Measurements from ENCODE around the gene EED.

The EED gene

DNA sequence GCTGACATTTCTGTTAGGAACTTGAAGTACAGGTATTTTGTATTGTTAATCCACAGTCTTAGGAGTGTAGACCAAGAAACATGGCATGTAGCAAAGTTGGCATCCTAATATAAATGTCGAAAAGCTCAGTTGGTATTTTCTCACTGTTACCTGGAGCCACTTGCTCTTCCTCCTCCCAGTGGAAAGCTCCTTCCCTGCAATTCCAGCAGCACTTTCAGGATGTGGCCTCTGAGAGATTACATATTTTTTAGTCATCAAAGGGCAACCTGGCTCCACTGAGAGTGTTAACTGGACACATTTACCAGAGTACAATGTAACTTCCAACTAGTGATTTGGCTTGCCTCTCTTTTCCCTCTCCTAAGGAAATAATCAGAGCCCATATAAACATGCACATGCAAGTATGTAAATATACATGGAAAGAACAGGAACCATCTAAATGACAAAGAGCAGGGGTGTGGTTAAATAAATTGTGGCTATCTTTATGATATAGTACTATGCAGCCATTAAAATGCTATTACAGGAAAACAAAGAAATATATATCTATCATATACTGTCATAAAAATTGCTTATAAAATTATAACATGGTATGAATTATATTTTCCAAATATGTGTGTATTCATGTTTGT lies 14.3 kb upstream of the EED start:
- DNase-seq (ENCODE audit: extremely low read depth, low read depth) = no peak
- TF ChIP-seq CTCF (IDR thresholded peaks at IDR 0.05; ENCODE audit: low read depth, low read length) = no peak

DNA sequence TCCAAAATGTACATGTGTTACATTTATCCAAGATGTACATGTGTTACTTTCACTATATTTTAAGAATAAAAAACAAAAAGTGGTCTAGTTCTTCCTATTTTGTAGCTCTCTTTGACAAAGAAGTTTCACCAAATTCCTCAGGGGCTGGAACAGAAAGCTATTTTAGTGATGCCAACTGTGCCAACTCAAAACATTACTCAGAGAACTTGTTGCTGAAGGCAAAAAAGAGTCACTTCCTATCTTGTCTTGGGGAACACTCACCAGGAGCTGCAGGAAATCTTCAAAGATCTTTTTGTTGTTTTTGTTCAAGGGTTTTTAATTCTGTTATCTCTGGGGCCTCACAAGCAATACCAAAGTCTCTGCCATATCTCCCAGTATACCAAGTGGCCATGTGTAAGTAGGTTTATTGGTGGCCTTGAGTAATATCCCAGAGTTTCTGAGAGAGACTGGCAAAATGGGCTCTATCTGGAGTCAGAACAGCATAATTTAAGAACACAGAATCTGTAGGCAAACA lies 13.6 kb upstream of the EED start:
- TF ChIP-seq CTCF (IDR thresholded peaks at IDR 0.05; ENCODE audit: low read depth, low read length) = no peak
- no peak for DNase-seq (ENCODE audit: extremely low read depth, low read depth)

DNA sequence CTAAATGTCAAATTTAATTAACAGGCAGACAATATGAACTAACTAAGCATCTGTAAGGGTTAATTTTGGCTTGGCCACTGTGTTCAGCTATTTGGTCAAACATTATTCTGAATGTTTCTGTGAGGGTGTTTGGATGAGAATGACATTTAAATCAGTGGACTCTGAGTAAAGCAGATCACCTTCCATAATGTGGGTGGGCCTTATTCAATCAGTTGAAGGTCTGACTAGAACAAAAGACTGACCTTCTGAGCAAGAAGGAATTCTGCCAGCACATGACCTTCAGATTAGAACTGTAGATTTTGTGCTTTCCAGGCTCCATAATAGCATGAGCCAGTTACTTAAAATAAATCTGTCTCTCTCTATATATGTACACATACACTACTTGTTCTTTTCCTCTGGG lies 12.0 kb upstream of the EED start:
- no peak for TF ChIP-seq CTCF (IDR thresholded peaks at IDR 0.05; ENCODE audit: low read depth, low read length)
- no peak for DNase-seq (ENCODE audit: extremely low read depth, low read depth)

DNA sequence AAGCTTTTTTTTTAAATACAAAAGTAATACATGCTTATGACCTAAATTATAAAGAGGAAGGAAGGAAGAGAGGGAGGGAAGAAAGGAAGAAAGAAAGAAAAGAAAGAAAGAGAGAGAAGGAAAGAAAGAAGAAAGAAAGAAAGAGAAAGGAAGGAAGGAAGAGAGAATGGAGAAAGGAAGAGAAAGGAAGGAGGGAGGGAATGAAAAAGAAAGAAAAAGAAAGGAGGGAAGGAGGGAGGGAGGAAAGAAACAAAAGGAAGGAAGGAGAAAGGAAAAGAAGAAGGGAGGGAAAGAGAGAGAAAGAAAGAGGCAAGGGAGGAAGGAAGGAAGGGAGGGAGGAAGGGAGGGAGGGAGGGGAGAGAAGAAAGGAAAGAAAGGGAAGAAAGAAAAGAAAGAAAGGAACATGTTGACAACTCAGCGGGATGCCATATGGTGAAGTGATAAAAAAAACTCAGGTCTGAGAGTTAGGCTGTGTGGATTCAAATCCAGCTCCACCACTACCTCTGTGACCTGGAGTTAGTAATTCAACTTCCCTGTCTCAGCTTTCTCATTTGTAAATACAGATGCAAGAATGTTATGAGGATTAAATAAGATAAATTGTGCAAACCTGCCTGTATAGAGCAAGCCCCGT lies 9.6 kb upstream of the EED start:
- no peak for TF ChIP-seq CTCF (IDR thresholded peaks at IDR 0.05; ENCODE audit: low read depth, low read length)
- DNase-seq (ENCODE audit: extremely low read depth, low read depth) = no peak

DNA sequence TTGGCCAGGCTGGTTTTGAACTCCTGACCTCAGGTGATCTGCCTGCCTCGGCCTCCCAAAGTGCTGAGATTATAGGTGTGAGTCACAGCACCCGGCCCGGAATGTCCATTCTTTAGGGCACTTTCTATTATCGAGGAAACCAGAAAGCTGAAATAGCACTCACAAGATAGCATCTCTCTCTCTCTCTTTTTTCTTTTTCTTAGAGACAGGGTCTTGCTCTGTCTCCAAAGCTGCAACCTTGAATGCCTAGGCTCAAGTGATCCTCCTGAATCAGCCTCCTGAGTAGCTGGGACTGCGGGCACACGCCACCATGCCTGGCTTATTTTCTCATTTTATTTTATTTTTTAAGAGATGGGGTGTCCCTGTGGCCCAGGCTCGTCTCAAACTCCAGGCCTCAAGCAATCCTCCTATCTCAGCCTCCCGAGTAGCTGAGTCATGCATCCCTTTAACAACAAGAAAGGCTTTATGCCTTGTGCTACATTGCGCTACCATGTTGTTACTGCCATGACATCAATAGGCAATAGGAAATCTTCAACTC lies 7.2 kb upstream of the EED start:
- no peak for TF ChIP-seq CTCF (IDR thresholded peaks at IDR 0.05; ENCODE audit: low read depth, low read length)
- DNase-seq (ENCODE audit: extremely low read depth, low read depth) = no peak

DNA sequence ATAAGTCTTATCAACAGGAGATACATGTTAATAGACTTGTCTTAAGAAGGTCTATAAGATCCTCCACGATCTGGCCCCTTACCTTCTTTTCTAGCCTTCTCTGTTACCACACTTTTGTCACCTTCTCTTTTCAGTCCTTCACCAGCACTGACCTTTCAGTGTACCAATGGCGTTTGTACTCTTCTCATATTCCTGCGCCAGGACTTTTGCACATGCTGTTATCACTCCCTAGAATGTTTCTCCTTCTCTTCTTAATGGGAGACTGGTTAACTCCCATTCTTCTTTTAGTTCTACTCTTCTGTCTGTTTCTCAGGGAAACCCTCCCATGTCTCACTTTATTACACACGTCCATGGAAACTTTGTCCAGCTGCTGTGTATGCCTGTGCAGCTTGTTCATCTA lies 4.4 kb upstream of the EED start:
- TF ChIP-seq CTCF (IDR thresholded peaks at IDR 0.05; ENCODE audit: low read depth, low read length) = no peak
- no peak for DNase-seq (ENCODE audit: extremely low read depth, low read depth)

- no peak for DNase-seq (ENCODE audit: extremely low read depth, low read depth)
- no peak for TF ChIP-seq CTCF (IDR thresholded peaks at IDR 0.05; ENCODE audit: low read depth, low read length)
Measured at GRCh38 chr11:86241956-86242535, 2.5 kb upstream of the EED start.
